NB4 (cell line): ENCODE results near the gene MAIP1.

ENCODE experiments used
- MYC ChIP-seq: IDR thresholded peaks from 2 replicates; pipeline ENCODE4 v1.6.1; 2011; ENCODE audit warnings: low read depth, low read length
- POLR2A ChIP-seq: IDR thresholded peaks from 2 replicates; pipeline ENCODE4 v1.6.1; 2011; ENCODE audit warnings: mild to moderate bottlenecking; ENCODE audit not compliant: insufficient read length; ENCODE audit errors: extremely low read depth
- TF ChIP-seq, protein P1 (sequence below): IDR thresholded peaks from one replicate; pipeline ENCODE4 v1.5.1; 2012; ENCODE audit warnings: low read depth, low read length

DNA sequence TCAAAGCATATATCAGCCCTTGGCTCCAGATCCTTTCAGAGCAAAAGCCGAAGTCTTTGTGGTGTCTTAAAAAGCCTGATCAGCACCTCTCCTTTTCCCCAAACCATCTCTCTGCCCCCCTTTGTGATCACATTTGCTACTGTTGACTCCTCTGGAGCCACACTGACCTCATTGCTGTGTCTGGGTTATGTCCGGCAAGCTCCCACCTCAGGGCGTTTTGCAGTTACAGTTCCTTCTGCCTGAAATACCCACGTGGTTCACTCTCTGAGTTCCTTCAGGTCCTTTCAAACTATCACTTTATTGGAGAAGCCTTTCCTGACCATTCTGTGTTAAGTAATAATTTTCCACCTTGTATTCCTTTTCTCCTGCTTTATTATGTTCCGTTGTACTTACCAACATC lies 32.5 kb upstream of the MAIP1 start:
- TF ChIP-seq POLR2A: no peak
- TF ChIP-seq, protein P1, sequence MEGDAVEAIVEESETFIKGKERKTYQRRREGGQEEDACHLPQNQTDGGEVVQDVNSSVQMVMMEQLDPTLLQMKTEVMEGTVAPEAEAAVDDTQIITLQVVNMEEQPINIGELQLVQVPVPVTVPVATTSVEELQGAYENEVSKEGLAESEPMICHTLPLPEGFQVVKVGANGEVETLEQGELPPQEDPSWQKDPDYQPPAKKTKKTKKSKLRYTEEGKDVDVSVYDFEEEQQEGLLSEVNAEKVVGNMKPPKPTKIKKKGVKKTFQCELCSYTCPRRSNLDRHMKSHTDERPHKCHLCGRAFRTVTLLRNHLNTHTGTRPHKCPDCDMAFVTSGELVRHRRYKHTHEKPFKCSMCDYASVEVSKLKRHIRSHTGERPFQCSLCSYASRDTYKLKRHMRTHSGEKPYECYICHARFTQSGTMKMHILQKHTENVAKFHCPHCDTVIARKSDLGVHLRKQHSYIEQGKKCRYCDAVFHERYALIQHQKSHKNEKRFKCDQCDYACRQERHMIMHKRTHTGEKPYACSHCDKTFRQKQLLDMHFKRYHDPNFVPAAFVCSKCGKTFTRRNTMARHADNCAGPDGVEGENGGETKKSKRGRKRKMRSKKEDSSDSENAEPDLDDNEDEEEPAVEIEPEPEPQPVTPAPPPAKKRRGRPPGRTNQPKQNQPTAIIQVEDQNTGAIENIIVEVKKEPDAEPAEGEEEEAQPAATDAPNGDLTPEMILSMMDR: no peak
- no peak for TF ChIP-seq MYC
